Measurements from ENCODE around the gene CADPS.
A peak's percentile ranks its signal among the peaks of the same experiment; 100 is the strongest.

The CADPS gene

GRCh38 chr3:62874711-62875557 lies at the start of gene CADPS:
Gene CADPS (minus strand): TSS chr3:62875416. CDS start chr3:62875029, 387 bp downstream.
- DNase-seq (ENCODE audit: low spot score in 2 of 2), result no peak
- Histone ChIP-seq H3K27me3 (ENCODE audit: low read depth) (peaks cover 11% of the 10 kb centered on the region), H3K36me3 (replicated peaks) (no peaks in the 10 kb centered on the region), H3K4me1 (no peaks in the 10 kb centered on the region), H3K9me3 (no peaks in the 10 kb centered on the region), H3K4me3 (peak within 1 kb of the TSS; percentile 36)
- in situ Hi-C loops (cut with MboI; ENCODE audit: low sequenced_read_pairs), result no loop called here

GRCh38 chr3:62923066-62923465 lies 47.9 kb upstream of the CADPS start:
- Histone ChIP-seq H3K27me3 (ENCODE audit: low read depth) (no peaks in the 10 kb centered on the region), H3K9me3 (no peaks in the 10 kb centered on the region), H3K4me1 (peaks cover 7% of the 10 kb centered on the region), H3K4me3 (no peak overlapping the region), H3K36me3 (replicated peaks) (no peaks in the 10 kb centered on the region)
- DNase-seq (ENCODE audit: low spot score in 2 of 2), result no peak
- in situ Hi-C loops (cut with MboI; ENCODE audit: low sequenced_read_pairs), result no loop called here

DNA sequence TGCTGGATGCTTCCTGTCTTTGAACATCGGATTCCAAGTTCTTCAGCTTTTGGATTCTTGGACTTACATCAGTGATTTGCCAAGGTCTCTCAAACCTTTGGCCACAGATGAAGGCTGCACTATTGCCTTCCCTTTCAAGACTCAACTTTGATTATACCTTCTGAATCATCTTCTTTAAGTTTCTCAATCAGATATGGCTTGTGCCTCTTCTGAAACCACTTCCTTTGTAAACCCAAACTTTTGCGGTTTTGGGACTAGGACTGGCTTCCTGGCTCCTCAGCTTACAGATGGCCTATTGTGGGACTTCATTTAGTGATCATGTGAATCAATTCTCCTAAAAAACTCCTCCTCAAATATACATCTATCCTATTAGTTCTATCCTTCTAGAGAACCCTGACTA lies 47.1 kb upstream of the CADPS start:
- Histone ChIP-seq H3K4me3 (no peak overlapping the region), H3K27me3 (ENCODE audit: low read depth) (no peaks in the 10 kb centered on the region), H3K9me3 (no peaks in the 10 kb centered on the region), H3K4me1 (no peaks in the 10 kb centered on the region; the same call in 1 of the 2 replicates), H3K36me3 (replicated peaks) (no peaks in the 10 kb centered on the region)
- DNase-seq (ENCODE audit: low spot score in 2 of 2), result no peak
- in situ Hi-C loops (cut with MboI; ENCODE audit: low sequenced_read_pairs), result no loop called here

DNA sequence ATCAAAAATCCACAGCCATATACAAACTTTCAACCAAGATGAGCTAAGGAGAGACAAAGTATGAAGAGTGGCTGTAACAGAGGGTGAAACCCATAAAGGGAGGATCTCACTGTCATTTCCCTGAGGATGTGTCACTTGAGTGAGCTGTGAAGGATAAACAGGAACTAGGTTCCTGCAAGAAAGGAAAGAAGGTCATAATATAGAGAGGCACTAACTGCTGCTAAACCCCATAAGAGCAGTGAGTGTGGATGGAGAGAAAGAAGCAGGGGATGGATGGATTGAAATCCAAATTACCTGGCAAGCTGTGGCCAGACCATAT lies 45.2 kb upstream of the CADPS start:
- no peak for DNase-seq (ENCODE audit: low spot score in 2 of 2)
- H3K4me1 ChIP-seq, result no peaks in the 10 kb centered on the region
- no peaks in the 10 kb centered on the region for H3K36me3 ChIP-seq (replicated peaks)
- H3K4me3 ChIP-seq, result no peak overlapping the region
- H3K27me3 ChIP-seq (ENCODE audit: low read depth), result no peaks in the 10 kb centered on the region
- H3K9me3 ChIP-seq, result no peaks in the 10 kb centered on the region
- in situ Hi-C loops (cut with MboI; ENCODE audit: low sequenced_read_pairs), result no loop called here

DNA sequence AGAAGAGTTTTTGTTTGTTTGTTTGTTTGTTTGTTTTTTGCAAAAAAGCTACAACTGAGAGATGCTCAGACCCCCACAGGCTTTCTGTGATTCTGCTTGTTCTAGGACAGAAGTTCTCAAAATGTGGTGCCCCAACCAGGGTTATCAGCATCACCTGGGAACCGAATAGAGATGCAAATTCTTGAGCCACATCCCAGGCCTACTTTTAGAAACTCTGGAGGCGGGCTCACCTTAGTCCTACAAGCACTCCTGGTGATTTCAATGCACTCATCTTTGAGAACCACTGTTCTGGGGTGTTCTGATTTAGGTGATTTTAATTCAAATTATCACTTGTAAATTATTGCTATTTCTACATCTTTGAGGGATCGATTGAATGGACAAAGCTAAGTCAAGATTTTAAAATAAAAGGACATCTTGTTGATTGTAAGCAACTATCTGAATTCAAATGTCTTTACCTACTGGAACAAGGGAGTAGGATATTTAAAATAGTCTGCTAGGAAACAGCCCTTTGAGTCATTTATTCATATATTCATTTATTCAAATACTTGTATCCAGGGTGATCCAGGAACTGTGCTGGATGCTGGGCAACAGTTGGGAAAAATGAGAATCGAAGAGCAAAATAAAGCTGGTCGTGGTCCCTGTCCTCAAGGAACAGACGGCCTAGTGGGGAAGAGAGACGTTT lies 44.7 kb upstream of the CADPS start:
- DNase-seq (ENCODE audit: low spot score in 2 of 2), result no peak
- Histone ChIP-seq H3K9me3 (no peaks in the 10 kb centered on the region), H3K4me3 (no peak overlapping the region), H3K4me1 (no peaks in the 10 kb centered on the region), H3K27me3 (ENCODE audit: low read depth) (no peaks in the 10 kb centered on the region), H3K36me3 (replicated peaks) (no peaks in the 10 kb centered on the region)
- in situ Hi-C loops (cut with MboI; ENCODE audit: low sequenced_read_pairs), result no loop called here

DNA sequence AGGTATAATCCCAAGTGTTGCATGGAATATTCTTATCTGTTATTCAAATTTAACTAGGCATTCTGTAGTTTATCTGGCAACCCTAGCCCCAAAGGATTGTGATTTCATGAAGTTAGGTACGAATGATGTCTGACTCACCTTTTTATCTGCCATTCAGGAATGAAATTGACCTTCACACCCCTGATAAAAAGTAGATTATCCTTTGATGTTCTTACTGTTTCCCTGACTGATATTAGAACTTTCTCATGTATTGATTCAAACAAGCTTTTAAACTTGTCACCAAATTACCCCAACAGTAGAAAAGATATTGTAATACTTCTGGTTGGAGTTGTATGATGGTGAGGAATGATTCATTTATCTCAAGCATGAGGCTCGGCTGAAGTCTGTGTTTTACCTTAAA lies 43.6 kb upstream of the CADPS start:
- Histone ChIP-seq H3K9me3 (no peaks in the 10 kb centered on the region), H3K4me1 (no peaks in the 10 kb centered on the region), H3K27me3 (ENCODE audit: low read depth) (no peaks in the 10 kb centered on the region), H3K36me3 (replicated peaks) (no peaks in the 10 kb centered on the region), H3K4me3 (no peak overlapping the region)
- no peak for DNase-seq (ENCODE audit: low spot score in 2 of 2)
- in situ Hi-C loops (cut with MboI; ENCODE audit: low sequenced_read_pairs), result no loop called here

GRCh38 chr3:62918131-62918530 lies 42.9 kb upstream of the CADPS start:
- Histone ChIP-seq H3K4me3 (no peak overlapping the region), H3K36me3 (replicated peaks) (no peaks in the 10 kb centered on the region), H3K27me3 (ENCODE audit: low read depth) (no peaks in the 10 kb centered on the region), H3K9me3 (no peaks in the 10 kb centered on the region), H3K4me1 (no peaks in the 10 kb centered on the region)
- no peak for DNase-seq (ENCODE audit: low spot score in 2 of 2)
- in situ Hi-C loops (cut with MboI; ENCODE audit: low sequenced_read_pairs), result no loop called here

DNA sequence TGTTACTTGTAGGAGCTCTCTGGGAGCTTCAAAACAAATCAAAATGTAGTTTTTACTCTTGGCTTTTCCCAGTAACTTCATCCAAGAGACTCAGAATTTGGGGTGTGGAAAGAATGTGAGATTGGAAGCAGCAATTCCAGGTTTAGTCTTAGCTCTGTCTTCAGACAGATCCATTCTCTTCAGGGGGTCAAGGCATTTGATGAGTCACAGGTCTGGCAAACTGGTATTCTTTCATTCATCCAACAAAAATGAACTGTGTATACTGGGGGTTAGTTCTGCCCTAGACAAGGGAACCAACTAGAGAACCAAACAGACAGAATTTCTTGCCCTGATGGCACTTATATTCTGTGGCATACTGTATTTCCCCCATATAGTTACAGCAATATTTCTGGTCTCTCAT lies 36.3 kb upstream of the CADPS start:
- Histone ChIP-seq H3K27me3 (ENCODE audit: low read depth) (no peaks in the 10 kb centered on the region), H3K36me3 (replicated peaks) (no peaks in the 10 kb centered on the region), H3K4me1 (peaks cover 9% of the 10 kb centered on the region), H3K4me3 (no peak overlapping the region), H3K9me3 (no peaks in the 10 kb centered on the region)
- DNase-seq (ENCODE audit: low spot score in 2 of 2), result no peak
- in situ Hi-C loops (cut with MboI; ENCODE audit: low sequenced_read_pairs), result no loop called here

GRCh38 chr3:62905331-62905730 lies 30.1 kb upstream of the CADPS start:
- no peak for DNase-seq (ENCODE audit: low spot score in 2 of 2)
- Histone ChIP-seq H3K4me3 (no peak overlapping the region), H3K4me1 (no peaks in the 10 kb centered on the region), H3K9me3 (no peaks in the 10 kb centered on the region), H3K36me3 (replicated peaks) (no peaks in the 10 kb centered on the region), H3K27me3 (ENCODE audit: low read depth) (no peaks in the 10 kb centered on the region)
- in situ Hi-C loops (cut with MboI; ENCODE audit: low sequenced_read_pairs), result no loop called here

DNA sequence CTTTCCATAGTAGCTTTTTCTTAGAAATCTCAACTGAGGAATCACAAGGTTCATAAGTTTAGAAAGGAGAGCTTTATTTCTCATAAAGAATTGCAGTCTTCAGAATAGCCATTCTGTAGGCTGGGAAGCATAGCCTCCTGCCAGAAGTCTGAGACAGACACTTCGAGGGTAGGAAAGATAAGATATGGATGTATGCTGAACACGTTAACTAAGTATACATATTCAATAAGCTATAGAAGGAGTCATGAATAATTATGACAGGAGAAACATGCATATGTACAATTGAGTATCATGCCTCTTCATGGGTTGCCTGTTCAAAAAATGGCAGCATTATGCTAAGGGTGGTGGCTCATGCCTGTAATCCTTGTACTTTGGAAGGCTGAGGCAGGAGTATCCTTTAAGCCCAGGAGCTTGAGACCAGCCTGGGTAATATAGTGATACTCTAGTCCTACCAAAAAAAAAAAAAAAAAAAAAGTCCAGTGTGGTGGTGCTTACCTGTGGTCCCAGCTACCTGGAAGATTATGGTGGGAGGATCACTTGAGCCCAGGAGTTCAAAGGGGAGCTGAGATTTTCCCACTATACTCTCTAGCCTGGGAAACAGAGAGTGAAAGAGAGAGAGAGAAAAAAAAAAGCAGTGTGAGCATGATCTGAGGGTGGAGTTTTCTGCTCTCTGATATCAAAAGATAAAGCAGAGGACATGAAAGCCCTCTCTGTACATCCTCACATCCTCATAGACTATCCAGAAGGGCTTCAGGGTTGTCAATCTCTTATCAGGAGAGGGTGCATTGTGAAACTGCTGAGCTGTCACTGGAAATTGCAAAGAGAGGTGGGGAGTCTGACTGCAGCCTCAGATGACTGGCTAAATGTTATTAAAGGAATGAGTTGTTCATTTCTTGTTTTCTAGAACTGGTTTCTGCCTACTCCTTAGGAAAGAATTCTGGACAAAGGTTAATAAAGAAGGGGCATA lies 23.6 kb upstream of the CADPS start:
- Histone ChIP-seq H3K4me3 (no peak overlapping the region), H3K36me3 (replicated peaks) (no peaks in the 10 kb centered on the region), H3K4me1 (no peaks in the 10 kb centered on the region), H3K9me3 (no peaks in the 10 kb centered on the region), H3K27me3 (ENCODE audit: low read depth) (no peaks in the 10 kb centered on the region)
- in situ Hi-C loops (cut with MboI; ENCODE audit: low sequenced_read_pairs), result no loop called here
- no peak for DNase-seq (ENCODE audit: low spot score in 2 of 2)

DNA sequence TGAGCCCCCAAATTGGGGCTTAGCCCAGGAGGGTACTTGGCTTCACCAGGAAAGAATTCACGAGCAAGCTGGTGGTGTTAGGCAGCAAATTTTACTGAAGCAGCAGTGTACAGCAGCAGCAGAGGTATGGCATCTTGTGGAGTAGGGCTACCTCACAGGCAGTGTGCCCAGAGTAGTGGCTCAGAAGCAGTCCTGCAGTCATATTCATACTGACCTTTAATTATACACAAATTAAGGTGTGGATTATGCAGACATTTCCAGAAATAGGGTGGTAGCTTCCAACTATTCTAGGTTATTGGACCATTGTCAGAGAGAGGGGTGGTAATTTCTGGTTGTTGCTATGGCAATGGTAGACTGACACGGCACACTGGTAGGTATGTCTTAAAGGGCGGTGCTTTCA lies 20.7 kb upstream of the CADPS start:
- in situ Hi-C loops (cut with MboI; ENCODE audit: low sequenced_read_pairs), result no loop called here
- no peaks in the 10 kb centered on the region for H3K36me3 ChIP-seq (replicated peaks)
- DNase-seq (ENCODE audit: low spot score in 2 of 2), result no peak
- H3K9me3 ChIP-seq, result no peaks in the 10 kb centered on the region
- H3K4me1 ChIP-seq, result no peaks in the 10 kb centered on the region
- no peaks in the 10 kb centered on the region for H3K27me3 ChIP-seq (ENCODE audit: low read depth)
- no peak overlapping the region for H3K4me3 ChIP-seq

DNA sequence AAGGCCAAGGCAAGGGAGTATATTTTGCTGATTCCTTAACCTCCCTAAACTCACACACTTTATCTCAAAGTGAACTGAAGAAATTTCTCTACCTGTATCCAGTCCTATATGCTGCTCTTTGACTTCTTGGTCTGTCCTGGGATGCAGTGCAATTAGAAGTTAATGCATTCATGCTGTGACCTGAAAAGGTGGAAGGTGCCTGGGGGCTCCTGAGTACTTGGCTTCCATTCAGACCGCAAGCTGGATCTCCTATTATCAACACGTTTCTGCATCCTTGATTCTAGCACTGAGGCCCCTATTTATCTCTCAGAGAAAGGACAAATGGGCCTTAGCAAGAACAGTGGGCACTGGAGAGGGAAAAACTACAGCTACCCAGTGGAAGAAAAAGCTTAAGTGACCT lies 17.7 kb upstream of the CADPS start:
- in situ Hi-C loops (cut with MboI; ENCODE audit: low sequenced_read_pairs), result no loop called here
- Histone ChIP-seq H3K27me3 (ENCODE audit: low read depth) (no peaks in the 10 kb centered on the region), H3K4me1 (no peaks in the 10 kb centered on the region), H3K4me3 (no peak overlapping the region), H3K9me3 (no peaks in the 10 kb centered on the region), H3K36me3 (replicated peaks) (no peaks in the 10 kb centered on the region)
- no peak for DNase-seq (ENCODE audit: low spot score in 2 of 2)

GRCh38 chr3:62892045-62892444 lies 16.8 kb upstream of the CADPS start:
- Histone ChIP-seq H3K4me3 (no peak overlapping the region), H3K36me3 (replicated peaks) (no peaks in the 10 kb centered on the region), H3K4me1 (no peaks in the 10 kb centered on the region), H3K9me3 (no peaks in the 10 kb centered on the region), H3K27me3 (ENCODE audit: low read depth) (no peaks in the 10 kb centered on the region)
- in situ Hi-C loops (cut with MboI; ENCODE audit: low sequenced_read_pairs), result no loop called here
- DNase-seq (ENCODE audit: low spot score in 2 of 2), result no peak

- no peaks in the 10 kb centered on the region for H3K27me3 ChIP-seq (ENCODE audit: low read depth)
- H3K4me3 ChIP-seq, result no peak overlapping the region
- no peak for DNase-seq (ENCODE audit: low spot score in 2 of 2)
- peaks cover 14% of the 10 kb centered on the region for H3K4me1 ChIP-seq
- in situ Hi-C loops (cut with MboI; ENCODE audit: low sequenced_read_pairs), result no loop called here
- H3K36me3 ChIP-seq (replicated peaks), result no peaks in the 10 kb centered on the region
- no peaks in the 10 kb centered on the region for H3K9me3 ChIP-seq
These were observed 13.6 kb upstream of the CADPS start for GRCh38 chr3:62888778-62889177.
